ENCODE results near the gene TNP1. TPM values are rescaled to one million over a fixed set of nuclear protein-coding genes. Genes with fewer than 3 reads are reported as not detected.

TNP1 gene
- total and polyA plus RNA-seq, 2 experiments from 2014 or later, result not detected

GRCh38 chr2:216884347-216884746, 24.5 kb upstream of the TNP1 start:
- H3K27ac ChIP-seq (ENCODE audit: low read depth), result no peak overlapping the region
- H3K27me3 ChIP-seq (ENCODE audit: insufficient read depth), result no peaks in the 10 kb centered on the region
- Mint-ChIP-seq H3K27ac (no peak overlapping the region), H3K9me3 (peaks cover 9% of the 10 kb centered on the region; the same call in 2 of the 3 replicates), H3K4me1 (peaks cover 13% of the 10 kb centered on the region), H3K36me3 (ENCODE audit: low read depth) (no peaks in the 10 kb centered on the region; the same call in 1 of the 3 replicates), H3K4me3 (no peak overlapping the region), H3K27me3 (ENCODE audit: insufficient read depth, low read depth, poor library complexity) (peaks cover 5% of the 10 kb centered on the region)
- no peak for ATAC-seq
- no peak for DNase-seq (ENCODE audit: low spot score)
- TF ChIP-seq ZNF331 (CRISPR knock-in tag; IDR thresholded peaks at IDR 0.05; ENCODE audit: low read depth) (no peak), CTCF (conservative IDR thresholded peaks at IDR 0.05; ENCODE audit: low read depth in 2 of 2) (no peak), CREB1 (CRISPR knock-in tag; IDR thresholded peaks at IDR 0.05; ENCODE audit: low read depth) (no peak), POLR2AphosphoS5 (IDR thresholded peaks at IDR 0.05; ENCODE audit: low read depth) (no peak), NANOG (IDR thresholded peaks at IDR 0.05; ENCODE audit: borderline replicate concordance) (no peak), ZNF114 (CRISPR knock-in tag; IDR thresholded peaks at IDR 0.05) (no peak), EZH2phosphoT487 (IDR thresholded peaks at IDR 0.05; ENCODE audit: unreplicated experiment) (no peak), JUNB (IDR thresholded peaks at IDR 0.05; ENCODE audit: unreplicated experiment) (no peak), ZNF462 (CRISPR knock-in tag; IDR thresholded peaks at IDR 0.05) (no peak), ETS1 (IDR thresholded peaks at IDR 0.05) (no peak)
- no peaks in the 10 kb centered on the region for H3K79me2 ChIP-seq (replicated peaks; ENCODE audit: insufficient read depth)
- H3K4me3 ChIP-seq, result no peak overlapping the region
- H3K36me3 ChIP-seq (ENCODE audit: insufficient read depth), result no peaks in the 10 kb centered on the region
- peaks cover 5% of the 10 kb centered on the region; the same call in 1 of the 2 replicates for H3K9me2 ChIP-seq (ENCODE audit: insufficient read depth)
- H2AFZ ChIP-seq, result no peak overlapping the region
- no peaks in the 10 kb centered on the region for H4K20me1 ChIP-seq (replicated peaks; ENCODE audit: insufficient read depth)
- H3K4me1 ChIP-seq (ENCODE audit: insufficient read depth), result no peaks in the 10 kb centered on the region
- no peaks in the 10 kb centered on the region for H3F3A ChIP-seq (replicated peaks; ENCODE audit: low read depth)
- H3K4me2 ChIP-seq, result no peak overlapping the region
